OCI-LY3 (cell line): ENCODE measurements around the gene COX15.

ENCODE experiments used
- EZH2phosphoT487 ChIP-seq: fragments of 200-600 bp; shearing (Covaris generic); IDR thresholded peaks from 2 replicates; pipeline ENCODE4 v1.6.1; 2018; ENCODE audit warnings: antibody characterized with exemption, mixed run types, low read depth
- TF ChIP-seq, protein P1 (sequence below): fragments of 200-600, 300-600 bp; sonication (generic); IDR thresholded peaks from 2 replicates; pipeline ENCODE4 v1.5.1; 2014; ENCODE audit warnings: antibody characterized with exemption, low read length, low read depth

DNA sequence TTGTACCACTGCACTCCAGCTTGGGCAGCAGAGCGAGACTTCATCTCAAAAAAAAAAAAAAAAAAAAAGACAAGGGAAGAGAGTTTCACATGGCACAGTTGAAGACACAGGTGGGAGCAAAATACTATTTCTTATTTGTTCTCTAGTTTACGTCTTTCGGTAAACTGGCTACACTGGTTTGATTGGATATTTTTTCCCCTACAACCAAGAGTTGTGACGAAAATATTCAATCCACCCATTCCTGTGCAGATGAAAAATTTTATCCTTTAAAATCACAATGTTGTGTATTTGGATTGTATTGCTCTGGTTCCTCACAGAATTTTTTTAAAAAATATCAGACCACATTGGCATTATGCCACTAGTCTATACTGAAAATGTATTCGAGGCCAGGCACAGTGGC is 36.0 kb upstream of the COX15 start:
- TF ChIP-seq, protein P1, sequence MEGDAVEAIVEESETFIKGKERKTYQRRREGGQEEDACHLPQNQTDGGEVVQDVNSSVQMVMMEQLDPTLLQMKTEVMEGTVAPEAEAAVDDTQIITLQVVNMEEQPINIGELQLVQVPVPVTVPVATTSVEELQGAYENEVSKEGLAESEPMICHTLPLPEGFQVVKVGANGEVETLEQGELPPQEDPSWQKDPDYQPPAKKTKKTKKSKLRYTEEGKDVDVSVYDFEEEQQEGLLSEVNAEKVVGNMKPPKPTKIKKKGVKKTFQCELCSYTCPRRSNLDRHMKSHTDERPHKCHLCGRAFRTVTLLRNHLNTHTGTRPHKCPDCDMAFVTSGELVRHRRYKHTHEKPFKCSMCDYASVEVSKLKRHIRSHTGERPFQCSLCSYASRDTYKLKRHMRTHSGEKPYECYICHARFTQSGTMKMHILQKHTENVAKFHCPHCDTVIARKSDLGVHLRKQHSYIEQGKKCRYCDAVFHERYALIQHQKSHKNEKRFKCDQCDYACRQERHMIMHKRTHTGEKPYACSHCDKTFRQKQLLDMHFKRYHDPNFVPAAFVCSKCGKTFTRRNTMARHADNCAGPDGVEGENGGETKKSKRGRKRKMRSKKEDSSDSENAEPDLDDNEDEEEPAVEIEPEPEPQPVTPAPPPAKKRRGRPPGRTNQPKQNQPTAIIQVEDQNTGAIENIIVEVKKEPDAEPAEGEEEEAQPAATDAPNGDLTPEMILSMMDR = no peak
- TF ChIP-seq EZH2phosphoT487 = no peak
